22Rv1 (cell line): ENCODE results near the gene RCAN2.

Experiments used
- ZFX ChIP-seq: fragments of 450-650 bp; IDR thresholded peaks from 2 replicates; pipeline ENCODE4 v1.6.1; 2017; ENCODE audit warnings: antibody characterized with exemption, borderline replicate concordance
- TF ChIP-seq, protein P1 (sequence below): fragments of 450-650 bp; IDR thresholded peaks from 2 replicates; pipeline ENCODE4 v1.5.1; 2017; ENCODE audit warnings: mild to moderate bottlenecking

DNA sequence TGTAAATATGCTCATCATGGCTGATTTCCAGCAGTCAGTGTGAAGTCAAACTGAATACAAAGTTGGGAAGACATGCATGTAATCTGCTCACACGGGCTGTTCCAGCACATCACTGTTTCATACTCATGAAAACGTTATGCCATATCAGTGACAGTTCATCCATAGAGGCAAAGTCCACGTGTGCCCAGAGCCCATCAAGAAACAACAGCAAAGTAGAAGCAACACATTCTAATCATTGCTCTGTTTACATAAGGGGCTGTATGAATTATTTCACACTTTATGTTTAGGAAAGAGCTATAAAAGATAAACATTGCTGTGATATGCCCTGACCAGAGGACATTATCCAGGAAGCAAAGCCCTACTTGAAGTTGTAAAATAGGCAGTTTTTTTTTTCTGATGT, 163.5 kb downstream of the RCAN2 start:
- TF ChIP-seq, protein P1, sequence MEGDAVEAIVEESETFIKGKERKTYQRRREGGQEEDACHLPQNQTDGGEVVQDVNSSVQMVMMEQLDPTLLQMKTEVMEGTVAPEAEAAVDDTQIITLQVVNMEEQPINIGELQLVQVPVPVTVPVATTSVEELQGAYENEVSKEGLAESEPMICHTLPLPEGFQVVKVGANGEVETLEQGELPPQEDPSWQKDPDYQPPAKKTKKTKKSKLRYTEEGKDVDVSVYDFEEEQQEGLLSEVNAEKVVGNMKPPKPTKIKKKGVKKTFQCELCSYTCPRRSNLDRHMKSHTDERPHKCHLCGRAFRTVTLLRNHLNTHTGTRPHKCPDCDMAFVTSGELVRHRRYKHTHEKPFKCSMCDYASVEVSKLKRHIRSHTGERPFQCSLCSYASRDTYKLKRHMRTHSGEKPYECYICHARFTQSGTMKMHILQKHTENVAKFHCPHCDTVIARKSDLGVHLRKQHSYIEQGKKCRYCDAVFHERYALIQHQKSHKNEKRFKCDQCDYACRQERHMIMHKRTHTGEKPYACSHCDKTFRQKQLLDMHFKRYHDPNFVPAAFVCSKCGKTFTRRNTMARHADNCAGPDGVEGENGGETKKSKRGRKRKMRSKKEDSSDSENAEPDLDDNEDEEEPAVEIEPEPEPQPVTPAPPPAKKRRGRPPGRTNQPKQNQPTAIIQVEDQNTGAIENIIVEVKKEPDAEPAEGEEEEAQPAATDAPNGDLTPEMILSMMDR: no peak
- no peak for TF ChIP-seq ZFX
